H1 (cell line): Measurements from ENCODE around the gene POM121L2. TPM values are rescaled to one million over a fixed set of nuclear protein-coding genes. Genes with fewer than 3 reads are reported as not detected.

ENCODE experiments used
- CTCF ChIA-PET: fragments of 300-600 bp; sonication (Branson Sonifier 250); formaldehyde crosslinking; loops from one replicate; lab custom pipeline; 2021; ENCODE audit not compliant: partially characterized antibody; lab: Charles Lee
- POLR2A ChIA-PET: fragments of 300-600 bp; sonication (Branson Sonifier 250); formaldehyde crosslinking; loops from one replicate; lab custom pipeline; 2021; ENCODE audit warnings: inconsistent platforms; ENCODE audit not compliant: partially characterized antibody; lab: Charles Lee
- DNase-seq, 2 experiments: peaks; one replicate each; pipeline versions ENCODE4 v3.0.0 to v3.0.0-alpha.2; 2010 to 2022; ENCODE audit warnings: low spot score in 2 of 2, low read depth in 1 of 2, mixed read lengths in 1 of 2
- FAIRE-seq: peaks from 2 replicates; lab custom pipeline; 2011; peaks lifted over from hg19 to GRCh38; lab: Jason Lieb, UNC
- H2AFZ ChIP-seq: 2 replicates; pipeline ENCODE4 v1.8.1; 2012; ENCODE audit warnings: low read length, inconsistent platforms
- H2AK5ac ChIP-seq: 2 replicates; pipeline ENCODE4 v1.6.1; 2013; ENCODE audit warnings: low read depth, low read length
- H2BK120ac ChIP-seq: replicated peaks from 2 replicates; pipeline ENCODE3; 2013; ENCODE audit warnings: low read depth, low read length, inconsistent platforms
- H2BK12ac ChIP-seq: 2 replicates; pipeline ENCODE4 v1.6.1; 2013; ENCODE audit warnings: low read depth, low read length
- H2BK15ac ChIP-seq: 2 replicates; pipeline ENCODE4 v1.6.1; 2013; ENCODE audit warnings: low read length
- H2BK20ac ChIP-seq: 2 replicates; pipeline ENCODE4 v1.6.1; 2013; ENCODE audit warnings: low read length
- H2BK5ac ChIP-seq: 2 replicates; pipeline ENCODE4 v1.6.1; 2013; ENCODE audit warnings: low read depth, low read length
- H3K14ac ChIP-seq: 2 replicates; pipeline ENCODE4 v1.6.1; 2013; ENCODE audit warnings: inconsistent platforms; ENCODE audit not compliant: insufficient read length
- H3K18ac ChIP-seq: 2 replicates; pipeline ENCODE4 v1.6.1; 2013; ENCODE audit warnings: low read length; ENCODE audit errors: extremely low read depth
- H3K23ac ChIP-seq: 2 replicates; pipeline ENCODE4 v1.6.1; 2013; ENCODE audit warnings: inconsistent platforms; ENCODE audit not compliant: insufficient read length
- H3K23me2 ChIP-seq: 2 replicates; pipeline ENCODE4 v1.6.1; 2013; ENCODE audit warnings: low read depth, low read length
- H3K27ac ChIP-seq: 2 replicates; pipeline ENCODE4 v1.6.1; 2011; ENCODE audit warnings: low read depth, low read length, inconsistent platforms
- H3K27me3 ChIP-seq, 4 experiments: replicated peaks in 1 of 4; 1 replicate in 1 of 4; 2 replicates in 3 of 4; pipeline versions ENCODE4 v1.6.1 to v1.8.1; 2011 to 2013; ENCODE audit warnings: low read length in 3 of 4, mild to moderate bottlenecking in 3 of 4, inconsistent platforms in 2 of 4, mixed read lengths in 2 of 4, moderate library complexity in 1 of 4; ENCODE audit not compliant: control insufficient read depth in 3 of 4, insufficient read depth in 3 of 4; ENCODE audit errors: extremely low read depth in 1 of 4
- H3K36me3 ChIP-seq, 4 experiments: 2 replicates each; pipeline versions ENCODE4 v1.6.1 to v1.8.1; 2011 to 2013; ENCODE audit warnings: mild to moderate bottlenecking in 4 of 4, low read length in 3 of 4, moderate library complexity in 2 of 4, control low read depth in 1 of 4, inconsistent platforms in 1 of 4; ENCODE audit not compliant: insufficient read depth in 4 of 4, control insufficient read depth in 2 of 4
- H3K4ac ChIP-seq: replicated peaks from 2 replicates; pipeline ENCODE3; 2013; ENCODE audit warnings: low read length, low read depth, mixed read lengths, inconsistent platforms; ENCODE audit not compliant: insufficient read length
- H3K4me1 ChIP-seq, 4 experiments: replicated peaks in 1 of 4; 1 replicate in 1 of 4; 2 replicates in 3 of 4; pipeline versions ENCODE4 v1.6.1 to v1.8.1; 2011 to 2013; ENCODE audit warnings: low read length in 3 of 4, inconsistent platforms in 2 of 4, mixed read lengths in 1 of 4; ENCODE audit not compliant: insufficient read depth in 4 of 4, control insufficient read depth in 3 of 4
- H3K4me2 ChIP-seq, 2 experiments: 2 replicates each; pipeline versions ENCODE4 v1.6.1 to v1.8.1; 2011 to 2013; ENCODE audit warnings: low read depth in 2 of 2, low read length in 2 of 2, control low read depth in 1 of 2, inconsistent platforms in 1 of 2, mild to moderate bottlenecking in 1 of 2; ENCODE audit not compliant: insufficient read depth in 1 of 2
- H3K4me3 ChIP-seq, 4 experiments: fragments of 200-600, 300-600 bp in 1 of 4; sonication (generic), shearing (Covaris generic), sonication (Bioruptor Twin) in 1 of 4; 2 replicates each; pipeline versions ENCODE4 v1.5.1 to v1.8.1; 2011 to 2016; ENCODE audit warnings: low read length in 4 of 4, low read depth in 3 of 4, control low read depth in 2 of 4, inconsistent platforms in 2 of 4, mild to moderate bottlenecking in 2 of 4, mixed read lengths in 1 of 4, moderate library complexity in 1 of 4; ENCODE audit not compliant: insufficient read depth in 2 of 4; ENCODE audit errors: extremely low read depth in 1 of 4
- H3K56ac ChIP-seq: replicated peaks from 2 replicates; pipeline ENCODE3; 2013; ENCODE audit warnings: low read depth, mild to moderate bottlenecking, mixed read lengths, low read length, inconsistent platforms; ENCODE audit not compliant: insufficient read length
- H3K79me1 ChIP-seq: 2 replicates; pipeline ENCODE4 v1.6.1; 2013; ENCODE audit warnings: low read depth, low read length, control low read depth
- H3K79me2 ChIP-seq, 2 experiments: 2 replicates each; pipeline versions ENCODE4 v1.6.1 to v1.8.1; 2012 to 2013; ENCODE audit warnings: low read length in 2 of 2, mild to moderate bottlenecking in 2 of 2, inconsistent platforms in 1 of 2; ENCODE audit not compliant: insufficient read depth in 2 of 2, control insufficient read depth in 1 of 2
- H3K9ac ChIP-seq, 4 experiments: replicated peaks in 1 of 4; 1 replicate in 1 of 4; 2 replicates in 3 of 4; pipeline versions ENCODE4 v1.6.1 to v1.8.1; 2011 to 2013; ENCODE audit warnings: low read depth in 3 of 4, low read length in 3 of 4, control low read depth in 2 of 4, mild to moderate bottlenecking in 2 of 4, moderate library complexity in 2 of 4, inconsistent platforms in 1 of 4; ENCODE audit errors: extremely low read depth in 1 of 4
- H3K9me3 ChIP-seq, 2 experiments: 2 replicates each; pipeline versions ENCODE4 v1.6.1 to v1.8.1; 2012 to 2013; ENCODE audit warnings: mild to moderate bottlenecking in 2 of 2, moderate library complexity in 2 of 2, control low read depth in 1 of 2, inconsistent platforms in 1 of 2, low read depth in 1 of 2, low read length in 1 of 2, mixed read lengths in 1 of 2; ENCODE audit not compliant: insufficient read depth in 2 of 2
- H4K20me1 ChIP-seq, 2 experiments: replicated peaks in 1 of 2; 2 replicates each; pipeline versions ENCODE3 to v1.8.1; 2011 to 2013; ENCODE audit warnings: inconsistent platforms in 2 of 2, low read length in 2 of 2, mild to moderate bottlenecking in 1 of 2; ENCODE audit not compliant: insufficient read depth in 2 of 2, control insufficient read depth in 1 of 2
- H4K5ac ChIP-seq: 2 replicates; pipeline ENCODE4 v1.6.1; 2013; ENCODE audit warnings: low read length, low read depth, mixed read lengths, inconsistent platforms; ENCODE audit not compliant: insufficient read length
- H4K8ac ChIP-seq: 2 replicates; pipeline ENCODE4 v1.8.0; 2013; ENCODE audit warnings: mild to moderate bottlenecking, moderate library complexity, low read length, inconsistent platforms; ENCODE audit not compliant: insufficient read depth; ENCODE audit errors: extremely low read depth
- H4K91ac ChIP-seq: replicated peaks from 2 replicates; pipeline ENCODE3; 2013; ENCODE audit warnings: low read length, mixed read lengths, inconsistent platforms; ENCODE audit not compliant: insufficient read length
- E2F6 ChIP-seq: IDR thresholded peaks from 2 replicates; pipeline ENCODE4 v1.6.1; 2012; ENCODE audit warnings: inconsistent platforms
- JUN ChIP-seq: IDR thresholded peaks from 2 replicates; pipeline ENCODE4 v1.6.1; 2011; ENCODE audit warnings: low read depth, mild to moderate bottlenecking, improper control_type of control experiment, low read length
- KDM4A ChIP-seq: IDR thresholded peaks from one replicate; pipeline ENCODE4 v1.7.1; 2012; ENCODE audit warnings: low read depth, mild to moderate bottlenecking, moderate library complexity, low read length, inconsistent platforms; ENCODE audit not compliant: severe bottlenecking
- PHF8 ChIP-seq: fragments of 200-600 bp; sonication (generic); conservative IDR thresholded peaks from 2 replicates; pipeline ENCODE4 v1.7.1; 2012; ENCODE audit warnings: low read depth, mild to moderate bottlenecking, inconsistent platforms, low read length, moderate library complexity
- POLR2A ChIP-seq, 2 experiments: IDR thresholded peaks; 1 replicate in 1 of 2; 2 replicates in 1 of 2; pipeline ENCODE4 v1.6.1; 2011; ENCODE audit warnings: low read depth in 2 of 2, low read length in 2 of 2, mild to moderate bottlenecking in 2 of 2; ENCODE audit errors: control extremely low read depth in 1 of 2
- RAD21 ChIP-seq, 2 experiments: IDR thresholded peaks in 1 of 2; conservative IDR thresholded peaks in 1 of 2; 2 replicates each; pipeline ENCODE4 v1.6.1; 2011; ENCODE audit warnings: low read depth in 2 of 2, low read length in 2 of 2, improper control_type of control experiment in 1 of 2, inconsistent platforms in 1 of 2, mild to moderate bottlenecking in 1 of 2, moderate library complexity in 1 of 2
- SAP30 ChIP-seq: fragments of 300-600 bp; sonication (generic); IDR thresholded peaks from 2 replicates; pipeline ENCODE4 v1.7.1; 2012; ENCODE audit warnings: low read length, moderate library complexity, mild to moderate bottlenecking, inconsistent platforms; ENCODE audit not compliant: insufficient read depth, insufficient replicate concordance
- USF2 ChIP-seq: IDR thresholded peaks from 2 replicates; pipeline ENCODE4 v1.6.1; 2011; ENCODE audit warnings: low read length, improper control_type of control experiment
- WGBS, 2 experiments: shearing (Covaris generic) in 1 of 2; methylation state at CpG; one replicate each; pipeline versions ENCODE4 v1.1.6 to v1.1.7; 2013 to 2015; ENCODE audit warnings: low lambda C conversion rate in 2 of 2, mixed read lengths in 2 of 2, inconsistent platforms in 1 of 2, low coverage in 1 of 2, missing lambda C conversion rate in 1 of 2; ENCODE audit not compliant: insufficient replicate concordance in 2 of 2, insufficient coverage in 1 of 2, insufficient read length in 1 of 2; ENCODE audit errors: extremely low coverage in 1 of 2, missing lambda C conversion rate in 1 of 2; 5-methylcytosine and 5-hydroxymethylcytosine counted together
- polyA plus RNA-seq, 7 experiments: library from polyadenylated mRNA; depleted of rRNA in 3 of 7; stranded (reverse) in 5 of 7; unstranded in 2 of 7; fragments of >200 nt in 5 of 7; fragments of 200-250 nt in 2 of 7; gene quantifications; 1 replicate in 5 of 7; 2 replicates in 1 of 7; 4 replicates in 1 of 7; pipeline versions ENCODE4 v1.2.1 to v1.2.3, GENCODE V29; 2011 to 2013; ENCODE audit warnings: missing spikeins in 2 of 7, mixed read lengths in 2 of 7
- total RNA-seq: library from RNA; stranded (reverse); fragmentation: NEBNext Ultra II Directional; extraction: Animal tissue kit (Norgen Biotek cat#: 25700); gene quantifications from 2 replicates; pipeline ENCODE4 v1.2.1, GENCODE V29; 2021
- TF ChIP-seq, protein P1 (sequence below): IDR thresholded peaks from 2 replicates; pipeline ENCODE4 v1.6.1; 2011; ENCODE audit warnings: low read depth, mild to moderate bottlenecking, low read length; ENCODE audit not compliant: insufficient read depth

POM121L2 gene
- total and polyA plus RNA-seq, 2 of the 8 experiments (the other 6 are each of a cell fraction or from before 2014, with no cell fraction given), result 0.05 to 0.09 TPM

- TF ChIP-seq USF2 (no peak), E2F6 (no peak), SAP30 (no peak), RAD21 (IDR thresholded peaks at IDR 0.05 in 1 of 2, conservative IDR thresholded peaks at IDR 0.05 in 1 of 2; ENCODE audit: low read depth in 2 of 2, low read length in 2 of 2) (no peak), POLR2A (IDR thresholded peaks at IDR 0.05; ENCODE audit: control extremely low read depth in 1 of 2, low read depth in 2 of 2, low read length in 2 of 2) (no peak), KDM4A (no peak), PHF8 (no peak), JUN (no peak)
- TF ChIP-seq, protein P1, sequence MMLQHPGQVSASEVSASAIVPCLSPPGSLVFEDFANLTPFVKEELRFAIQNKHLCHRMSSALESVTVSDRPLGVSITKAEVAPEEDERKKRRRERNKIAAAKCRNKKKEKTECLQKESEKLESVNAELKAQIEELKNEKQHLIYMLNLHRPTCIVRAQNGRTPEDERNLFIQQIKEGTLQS, result no peak
- peak overlapping the region in 1 of 4 experiments; percentile 12; a peak in 1 of 7 replicates for H3K9ac ChIP-seq
- no peaks in the 10 kb centered on the region for H3K79me2 ChIP-seq
- H2BK120ac ChIP-seq, result no peak overlapping the region
- no peak overlapping the region for H2AK5ac ChIP-seq
- no peak overlapping the region for H3K56ac ChIP-seq
- no peaks in the 10 kb centered on the region for H4K20me1 ChIP-seq
- no peak overlapping the region for H3K27ac ChIP-seq
- peak overlapping the region; percentile 71; the same call in 1 of the 2 replicates for H2AFZ ChIP-seq
- H2BK20ac ChIP-seq, result no peak overlapping the region
- no peak overlapping the region for H3K18ac ChIP-seq
- no peak for DNase-seq
- no peak for FAIRE-seq
- no peak overlapping the region for H4K8ac ChIP-seq
- H3K27me3 ChIP-seq, result peaks cover 3 to 58% (median 31%) of the 10 kb centered on the region in 4 experiments
- peaks cover 0 to 2% (median 0%) of the 10 kb centered on the region in 4 experiments; a peak in 1 of 7 replicates for H3K4me1 ChIP-seq
- no peak overlapping the region for H4K91ac ChIP-seq
- H3K4ac ChIP-seq, result no peak overlapping the region
- H4K5ac ChIP-seq, result no peak overlapping the region
- no peaks in the 10 kb centered on the region for H3K9me3 ChIP-seq
- no peak overlapping the region for H3K14ac ChIP-seq
- CTCF ChIA-PET, result interaction anchor here (0.9 kb wide), 1 partner anchor 898 kb away, joined by 3 read pairs; no protein-coding TSS in a partner anchor
- H3K4me2 ChIP-seq, result peak overlapping the region; percentile 79 to 93
- no peaks in the 10 kb centered on the region for H3K79me1 ChIP-seq
- POLR2A ChIA-PET, result no interaction called here
- H2BK5ac ChIP-seq, result no peak overlapping the region
- H3K36me3 ChIP-seq, result no peaks in the 10 kb centered on the region
- H3K23me2 ChIP-seq, result peaks cover 14% of the 10 kb centered on the region
- WGBS, 2 experiments, result 17% methylated on average over 7 of the region's 8 CpGs; no CpG with 5 or more reads in 1 of the 2 experiments
- peak overlapping the region; percentile 54 to 81 (median 74) for H3K4me3 ChIP-seq
- no peak overlapping the region for H2BK12ac ChIP-seq
- no peak overlapping the region for H3K23ac ChIP-seq
- H2BK15ac ChIP-seq, result no peak overlapping the region
These were observed 24.3 kb downstream of the POM121L2 start for GRCh38 chr6:27287751-27288135.
